SK-N-SH (cell line): Measurements from ENCODE around the gene CYSTM1. TPM values are rescaled to one million over a fixed set of nuclear protein-coding genes. Genes with fewer than 3 reads are reported as not detected.
A peak's percentile ranks its signal among the peaks of the same experiment; 100 is the strongest.

Source experiments
- CTCF ChIA-PET: fragments of 300-600, 350-600 bp; formaldehyde crosslinking; extraction: SDS; loops from one replicate; lab custom pipeline; 2021; lab: Yijun Ruan, JAX
- POLR2A ChIA-PET: fragments of 350-600 bp; sonication (Branson Sonifier 250); formaldehyde crosslinking; extraction: SDS; loops from one replicate; lab custom pipeline; 2020; ENCODE audit warnings: antibody characterized with exemption, inconsistent platforms; lab: Yijun Ruan, JAX
- DNase-seq: peaks from one replicate; pipeline ENCODE4 v3.0.0; 2012
- H2AFZ ChIP-seq: fragments of 200-600 bp; sonication (generic); 2 replicates; pipeline ENCODE4 v1.8.1; 2016; ENCODE audit warnings: antibody characterized with exemption, mild to moderate bottlenecking, low read depth
- H3F3A ChIP-seq: fragments of 200-600 bp; sonication (generic); replicated peaks from 2 replicates; pipeline ENCODE3; 2016; ENCODE audit warnings: antibody characterized with exemption, mild to moderate bottlenecking; ENCODE audit not compliant: insufficient read depth
- H3K27ac ChIP-seq, 2 experiments: fragments of 200-500 bp in 1 of 2; fragments of 200-600 bp in 1 of 2; sonication (Bioruptor generic) in 1 of 2; sonication (generic), shearing (Covaris generic) in 1 of 2; 2 replicates each; pipeline versions ENCODE4 v1.5.1 to v1.6.1; 2014 to 2016; ENCODE audit warnings: low read depth in 2 of 2, inconsistent platforms in 1 of 2, low read length in 1 of 2, mild to moderate bottlenecking in 1 of 2, mixed read lengths in 1 of 2
- H3K27me3 ChIP-seq: fragments of 200-600 bp; sonication (generic), shearing (Covaris generic); 2 replicates; pipeline ENCODE4 v1.6.1; 2016; ENCODE audit warnings: mixed run types; ENCODE audit not compliant: insufficient read depth
- H3K36me3 ChIP-seq, 2 experiments: fragments of 200-500 bp in 1 of 2; fragments of 200-600 bp in 1 of 2; sonication (Bioruptor generic) in 1 of 2; sonication (generic) in 1 of 2; replicated peaks in 1 of 2; 2 replicates each; pipeline versions ENCODE3 to v1.5.1; 2014 to 2016; ENCODE audit warnings: low read length in 1 of 2, mild to moderate bottlenecking in 1 of 2; ENCODE audit not compliant: insufficient read depth in 2 of 2, control insufficient read depth in 1 of 2
- H3K4me1 ChIP-seq, 2 experiments: fragments of 200-500 bp in 1 of 2; fragments of 200-600 bp in 1 of 2; sonication (Bioruptor generic) in 1 of 2; sonication (generic), shearing (Covaris generic) in 1 of 2; 2 replicates each; pipeline versions ENCODE4 v1.5.1 to v1.6.1; 2014 to 2016; ENCODE audit warnings: low read depth in 1 of 2, low read length in 1 of 2, mixed run types in 1 of 2; ENCODE audit not compliant: insufficient read depth in 2 of 2, control insufficient read depth in 1 of 2
- H3K4me2 ChIP-seq: fragments of 200-600 bp; sonication (generic), shearing (Covaris generic); 2 replicates; pipeline ENCODE4 v1.6.1; 2017; ENCODE audit warnings: mixed run types
- H3K4me3 ChIP-seq, 2 experiments: fragments of 200-500 bp in 1 of 2; fragments of 200-600 bp in 1 of 2; sonication (Bioruptor generic) in 1 of 2; sonication (generic), shearing (Covaris generic) in 1 of 2; 2 replicates each; pipeline versions ENCODE4 v1.5.1 to v1.8.1; 2014 to 2016; ENCODE audit warnings: low read depth in 2 of 2, inconsistent platforms in 1 of 2, low read length in 1 of 2, mild to moderate bottlenecking in 1 of 2, mixed read lengths in 1 of 2, moderate library complexity in 1 of 2
- H3K79me2 ChIP-seq: fragments of 200-600 bp; sonication (generic); 2 replicates; pipeline ENCODE4 v1.8.1; 2017; ENCODE audit warnings: mild to moderate bottlenecking; ENCODE audit not compliant: insufficient read depth
- H3K9ac ChIP-seq: fragments of 200-600 bp; sonication (generic); 2 replicates; pipeline ENCODE4 v1.6.1; 2017; ENCODE audit warnings: mixed run types
- H3K9me2 ChIP-seq: fragments of 200-600 bp; sonication (generic); 2 replicates; pipeline ENCODE4 v1.6.1; 2017; ENCODE audit warnings: mixed run types
- H3K9me3 ChIP-seq: fragments of 200-600 bp; sonication (generic); 2 replicates; pipeline ENCODE4 v1.6.1; 2017; ENCODE audit warnings: mixed run types, mild to moderate bottlenecking, moderate library complexity
- H4K20me1 ChIP-seq: fragments of 200-600 bp; sonication (generic); 2 replicates; pipeline ENCODE4 v1.6.1; 2017; ENCODE audit warnings: mild to moderate bottlenecking, mixed run types; ENCODE audit not compliant: insufficient read depth
- NFIC ChIP-seq: IDR thresholded peaks from 2 replicates; pipeline ENCODE4 v1.4.0; 2012; ENCODE audit warnings: borderline replicate concordance
- RCOR1 ChIP-seq: fragments of 150-350 bp; IDR thresholded peaks from 2 replicates; pipeline ENCODE4 v1.6.1; 2017; ENCODE audit warnings: antibody characterized with exemption, low read length
- TEAD4 ChIP-seq: IDR thresholded peaks from 2 replicates; pipeline ENCODE4 v1.4.0; 2012; ENCODE audit warnings: mild to moderate bottlenecking, borderline replicate concordance; ENCODE audit not compliant: insufficient read depth
- WGBS: methylation state at CpG from one replicate; pipeline ENCODE4 v1.1.6; 2017; ENCODE audit warnings: low lambda C conversion rate; 5-methylcytosine and 5-hydroxymethylcytosine counted together
- polyA plus RNA-seq, 3 experiments: library from polyadenylated mRNA; depleted of rRNA; stranded (reverse); fragments of >200 nt; gene quantifications; 2 replicates each; pipeline ENCODE4 v1.2.3, GENCODE V29; 2012
- TF ChIP-seq, protein P1 (sequence below): fragments of 200-600 bp; sonication (generic); IDR thresholded peaks from 2 replicates; pipeline ENCODE4 v1.6.1; 2017; ENCODE audit warnings: antibody characterized with exemption, mild to moderate bottlenecking, moderate library complexity
- TF ChIP-seq, protein P2 (sequence below): IDR thresholded peaks from 2 replicates; pipeline ENCODE4 v1.6.1; 2012; ENCODE audit warnings: mild to moderate bottlenecking, low read depth, low read length, moderate library complexity
- TF ChIP-seq, protein P3 (sequence below): fragments of 150-350 bp; IDR thresholded peaks from 2 replicates; pipeline ENCODE4 v1.6.1; 2016; ENCODE audit warnings: mild to moderate bottlenecking, low read depth, low read length
- TF ChIP-seq, protein P4 (sequence below): IDR thresholded peaks from 2 replicates; pipeline ENCODE4 v1.4.0; 2012; ENCODE audit warnings: low read depth, borderline replicate concordance

CYSTM1 gene
- polyA plus RNA-seq, 1 of the 3 experiments (the other 2 are of a cell fraction): 27.1 TPM

DNA sequence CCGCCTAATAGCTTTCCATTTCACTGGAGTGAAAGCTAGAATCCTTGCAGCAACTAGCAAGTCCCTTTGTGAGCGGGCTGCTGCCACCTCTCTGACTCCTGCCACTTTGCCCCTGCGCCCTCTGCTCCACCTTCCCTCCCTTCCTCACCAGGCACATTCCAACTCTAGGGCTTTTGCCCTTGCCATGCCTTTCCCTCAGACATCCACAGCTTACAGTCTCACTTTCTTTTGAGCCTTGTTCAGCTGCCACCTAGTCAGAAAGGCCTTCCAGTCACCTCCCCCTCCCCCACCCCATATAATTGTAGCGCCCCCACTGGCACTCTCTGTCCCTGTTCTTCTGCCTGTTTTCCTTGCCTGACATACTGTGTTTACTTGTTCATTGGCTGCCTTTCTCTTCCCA lies 31.0 kb downstream of the CYSTM1 start:
- H3K79me2 ChIP-seq: no peaks in the 10 kb centered on the region
- WGBS: 94% methylated on average over 4 of the region's 4 CpGs
- no peak overlapping the region for H3K9ac ChIP-seq
- H3K9me3 ChIP-seq: no peaks in the 10 kb centered on the region
- H3K27me3 ChIP-seq: no peaks in the 10 kb centered on the region
- no peak overlapping the region for H3K27ac ChIP-seq
- no peaks in the 10 kb centered on the region for H3K36me3 ChIP-seq
- no peak overlapping the region for H3K4me2 ChIP-seq
- H2AFZ ChIP-seq: no peak overlapping the region
- no peak overlapping the region for H3K4me3 ChIP-seq
- H4K20me1 ChIP-seq: no peaks in the 10 kb centered on the region
- ChIA-PET CTCF (interaction anchor here (1.1 to 2.0 kb wide), 5 partner anchors 8 to 146 kb away, joined by 3 to 8 read pairs (median 4); no protein-coding TSS in a partner anchor), POLR2A (no interaction called here)
- no peaks in the 10 kb centered on the region for H3K9me2 ChIP-seq
- no peaks in the 10 kb centered on the region; a peak in 1 of 4 replicates for H3K4me1 ChIP-seq
- no peaks in the 10 kb centered on the region for H3F3A ChIP-seq
- TF ChIP-seq, protein P1, sequence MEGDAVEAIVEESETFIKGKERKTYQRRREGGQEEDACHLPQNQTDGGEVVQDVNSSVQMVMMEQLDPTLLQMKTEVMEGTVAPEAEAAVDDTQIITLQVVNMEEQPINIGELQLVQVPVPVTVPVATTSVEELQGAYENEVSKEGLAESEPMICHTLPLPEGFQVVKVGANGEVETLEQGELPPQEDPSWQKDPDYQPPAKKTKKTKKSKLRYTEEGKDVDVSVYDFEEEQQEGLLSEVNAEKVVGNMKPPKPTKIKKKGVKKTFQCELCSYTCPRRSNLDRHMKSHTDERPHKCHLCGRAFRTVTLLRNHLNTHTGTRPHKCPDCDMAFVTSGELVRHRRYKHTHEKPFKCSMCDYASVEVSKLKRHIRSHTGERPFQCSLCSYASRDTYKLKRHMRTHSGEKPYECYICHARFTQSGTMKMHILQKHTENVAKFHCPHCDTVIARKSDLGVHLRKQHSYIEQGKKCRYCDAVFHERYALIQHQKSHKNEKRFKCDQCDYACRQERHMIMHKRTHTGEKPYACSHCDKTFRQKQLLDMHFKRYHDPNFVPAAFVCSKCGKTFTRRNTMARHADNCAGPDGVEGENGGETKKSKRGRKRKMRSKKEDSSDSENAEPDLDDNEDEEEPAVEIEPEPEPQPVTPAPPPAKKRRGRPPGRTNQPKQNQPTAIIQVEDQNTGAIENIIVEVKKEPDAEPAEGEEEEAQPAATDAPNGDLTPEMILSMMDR: peak; percentile 15; the same call in 1 of the 2 replicates
- TF ChIP-seq RCOR1 (no peak), NFIC (no peak), TEAD4 (no peak)
- TF ChIP-seq, protein P2, sequence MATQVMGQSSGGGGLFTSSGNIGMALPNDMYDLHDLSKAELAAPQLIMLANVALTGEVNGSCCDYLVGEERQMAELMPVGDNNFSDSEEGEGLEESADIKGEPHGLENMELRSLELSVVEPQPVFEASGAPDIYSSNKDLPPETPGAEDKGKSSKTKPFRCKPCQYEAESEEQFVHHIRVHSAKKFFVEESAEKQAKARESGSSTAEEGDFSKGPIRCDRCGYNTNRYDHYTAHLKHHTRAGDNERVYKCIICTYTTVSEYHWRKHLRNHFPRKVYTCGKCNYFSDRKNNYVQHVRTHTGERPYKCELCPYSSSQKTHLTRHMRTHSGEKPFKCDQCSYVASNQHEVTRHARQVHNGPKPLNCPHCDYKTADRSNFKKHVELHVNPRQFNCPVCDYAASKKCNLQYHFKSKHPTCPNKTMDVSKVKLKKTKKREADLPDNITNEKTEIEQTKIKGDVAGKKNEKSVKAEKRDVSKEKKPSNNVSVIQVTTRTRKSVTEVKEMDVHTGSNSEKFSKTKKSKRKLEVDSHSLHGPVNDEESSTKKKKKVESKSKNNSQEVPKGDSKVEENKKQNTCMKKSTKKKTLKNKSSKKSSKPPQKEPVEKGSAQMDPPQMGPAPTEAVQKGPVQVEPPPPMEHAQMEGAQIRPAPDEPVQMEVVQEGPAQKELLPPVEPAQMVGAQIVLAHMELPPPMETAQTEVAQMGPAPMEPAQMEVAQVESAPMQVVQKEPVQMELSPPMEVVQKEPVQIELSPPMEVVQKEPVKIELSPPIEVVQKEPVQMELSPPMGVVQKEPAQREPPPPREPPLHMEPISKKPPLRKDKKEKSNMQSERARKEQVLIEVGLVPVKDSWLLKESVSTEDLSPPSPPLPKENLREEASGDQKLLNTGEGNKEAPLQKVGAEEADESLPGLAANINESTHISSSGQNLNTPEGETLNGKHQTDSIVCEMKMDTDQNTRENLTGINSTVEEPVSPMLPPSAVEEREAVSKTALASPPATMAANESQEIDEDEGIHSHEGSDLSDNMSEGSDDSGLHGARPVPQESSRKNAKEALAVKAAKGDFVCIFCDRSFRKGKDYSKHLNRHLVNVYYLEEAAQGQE: no peak
- TF ChIP-seq, protein P3, sequence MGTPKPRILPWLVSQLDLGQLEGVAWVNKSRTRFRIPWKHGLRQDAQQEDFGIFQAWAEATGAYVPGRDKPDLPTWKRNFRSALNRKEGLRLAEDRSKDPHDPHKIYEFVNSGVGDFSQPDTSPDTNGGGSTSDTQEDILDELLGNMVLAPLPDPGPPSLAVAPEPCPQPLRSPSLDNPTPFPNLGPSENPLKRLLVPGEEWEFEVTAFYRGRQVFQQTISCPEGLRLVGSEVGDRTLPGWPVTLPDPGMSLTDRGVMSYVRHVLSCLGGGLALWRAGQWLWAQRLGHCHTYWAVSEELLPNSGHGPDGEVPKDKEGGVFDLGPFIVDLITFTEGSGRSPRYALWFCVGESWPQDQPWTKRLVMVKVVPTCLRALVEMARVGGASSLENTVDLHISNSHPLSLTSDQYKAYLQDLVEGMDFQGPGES: no peak
- TF ChIP-seq, protein P4, sequence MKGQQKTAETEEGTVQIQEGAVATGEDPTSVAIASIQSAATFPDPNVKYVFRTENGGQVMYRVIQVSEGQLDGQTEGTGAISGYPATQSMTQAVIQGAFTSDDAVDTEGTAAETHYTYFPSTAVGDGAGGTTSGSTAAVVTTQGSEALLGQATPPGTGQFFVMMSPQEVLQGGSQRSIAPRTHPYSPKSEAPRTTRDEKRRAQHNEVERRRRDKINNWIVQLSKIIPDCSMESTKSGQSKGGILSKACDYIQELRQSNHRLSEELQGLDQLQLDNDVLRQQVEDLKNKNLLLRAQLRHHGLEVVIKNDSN: no peak
- DNase-seq: no peak
